Fibroblast of lung (primary cell): ENCODE measurements around the gene SLC18A3. TPM values are rescaled to one million over a fixed set of nuclear protein-coding genes. Genes with fewer than 3 reads are reported as not detected.

Experiments used
- DNase-seq, 2 donors: peaks; one replicate each; pipeline versions ENCODE4 v3.0.0 to v3.0.0-alpha.2; 2010; ENCODE audit warnings: low read depth in 2 of 2
- H2AFZ ChIP-seq: 2 replicates; pipeline ENCODE4 v1.5.1; 2012; ENCODE audit warnings: low read length, control low read depth, inconsistent platforms
- H3K27ac ChIP-seq: 2 replicates; pipeline ENCODE4 v1.5.1; 2011; ENCODE audit warnings: low read length, control low read depth; ENCODE audit not compliant: insufficient read depth
- H3K27me3 ChIP-seq: 2 replicates; pipeline ENCODE4 v1.5.1; 2011; ENCODE audit warnings: mild to moderate bottlenecking, low read length; ENCODE audit not compliant: control insufficient read depth, insufficient read depth
- H3K36me3 ChIP-seq: 2 replicates; pipeline ENCODE4 v1.5.1; 2011; ENCODE audit warnings: low read length; ENCODE audit not compliant: control insufficient read depth, insufficient read depth
- H3K4me1 ChIP-seq: 2 replicates; pipeline ENCODE4 v1.5.1; 2011; ENCODE audit warnings: low read length; ENCODE audit not compliant: control insufficient read depth, insufficient read depth; ENCODE audit errors: extremely low read depth
- H3K4me2 ChIP-seq: 2 replicates; pipeline ENCODE4 v1.5.1; 2011; ENCODE audit warnings: low read length, control low read depth; ENCODE audit not compliant: insufficient read depth; ENCODE audit errors: extremely low read depth
- H3K4me3 ChIP-seq, 4 experiments: fragments of 200-600 bp in 1 of 4; sonication (generic) in 1 of 4; replicated peaks in 1 of 4; 2 replicates each; pipeline ENCODE4 v1.5.1; 2011 to 2016; ENCODE audit warnings: low read length in 4 of 4, low read depth in 3 of 4, mild to moderate bottlenecking in 3 of 4, control low read depth in 2 of 4, inconsistent platforms in 1 of 4, mixed read lengths in 1 of 4; ENCODE audit not compliant: insufficient read depth in 1 of 4; ENCODE audit errors: control extremely low read depth in 1 of 4
- H3K79me2 ChIP-seq: 2 replicates; pipeline ENCODE4 v1.5.1; 2012; ENCODE audit warnings: mild to moderate bottlenecking, low read length, inconsistent platforms; ENCODE audit not compliant: control insufficient read depth, insufficient read depth
- H3K9ac ChIP-seq: 2 replicates; pipeline ENCODE4 v1.5.1; 2011; ENCODE audit warnings: mild to moderate bottlenecking, low read length, control low read depth; ENCODE audit not compliant: insufficient read depth
- H3K9me3 ChIP-seq: 2 replicates; pipeline ENCODE4 v1.5.1; 2012; ENCODE audit warnings: low read depth, low read length; ENCODE audit not compliant: control insufficient read depth, insufficient read depth
- H4K20me1 ChIP-seq: 2 replicates; pipeline ENCODE4 v1.5.1; 2011; ENCODE audit warnings: low read length; ENCODE audit not compliant: control insufficient read depth, insufficient read depth; ENCODE audit errors: extremely low read depth
- CTCF ChIP-seq, 2 donors: IDR thresholded peaks in 1 of 2; conservative IDR thresholded peaks in 1 of 2; 1 replicate in 1 of 2; 2 replicates in 1 of 2; pipeline ENCODE4 v1.5.1; 2011 to 2012; ENCODE audit warnings: low read length in 2 of 2, control low read depth in 1 of 2, inconsistent platforms in 1 of 2, low read depth in 1 of 2, mild to moderate bottlenecking in 1 of 2
- EZH2 ChIP-seq: IDR thresholded peaks from 2 replicates; pipeline ENCODE4 v1.5.1; 2012; ENCODE audit warnings: low read length, control low read depth, mild to moderate bottlenecking; ENCODE audit errors: missing control alignments
- polyA plus RNA-seq, 2 donors: library from polyadenylated mRNA; depleted of rRNA in 1 of 2; stranded (reverse) in 1 of 2; unstranded in 1 of 2; fragments of >200 nt; gene quantifications; 2 replicates each; pipeline ENCODE4 v1.2.1, GENCODE V29; 2011 to 2012; ENCODE audit warnings: missing spikeins in 1 of 2
- total RNA-seq: library from RNA; depleted of rRNA; stranded (reverse); fragments of >200 nt; gene quantifications from 2 replicates; pipeline ENCODE4 v1.2.1, GENCODE V29; 2014

The SLC18A3 gene
- total and polyA plus RNA-seq, 2 donors (not counting 1 experiment from before 2014, with no cell fraction given), result not detected

- no peaks in the 10 kb centered on the region for H4K20me1 ChIP-seq
- H3K4me1 ChIP-seq, result no peaks in the 10 kb centered on the region
- peaks cover 56% of the 10 kb centered on the region for H3K27me3 ChIP-seq
- H3K9me3 ChIP-seq, result no peaks in the 10 kb centered on the region
- H2AFZ ChIP-seq, result no peak within 1 kb of the TSS
- no peak within 1 kb of the TSS for H3K27ac ChIP-seq
- no peak for TF ChIP-seq CTCF (conservative IDR thresholded peaks at IDR 0.05 in 1 of 2, IDR thresholded peaks at IDR 0.05 in 1 of 2; ENCODE audit: low read depth in 1 of 2, low read length in 2 of 2)
- no peaks in the 10 kb centered on the region for H3K79me2 ChIP-seq
- H3K9ac ChIP-seq, result no peak within 1 kb of the TSS
- H3K36me3 ChIP-seq, result no peaks in the 10 kb centered on the region
- DNase-seq, result no peak
- H3K4me2 ChIP-seq, result no peak within 1 kb of the TSS
- no peak within 1 kb of the TSS for H3K4me3 ChIP-seq
Observed at GRCh38 chr10:49613882-49614241, 3.8 kb downstream of the SLC18A3 start, which contains the start of gene CHAT. CHAT (plus strand) TSS chr10:49614037; CDS start chr10:49614190, 153 bp downstream.

- H3K9ac ChIP-seq, result no peak overlapping the region
- no peak for DNase-seq
Observed at GRCh38 chr10:49614242-49615198, 4.4 kb downstream of the SLC18A3 start.

GRCh38 chr10:49615213-49615612 is 5.1 kb downstream of the SLC18A3 start:
- no peaks in the 10 kb centered on the region for H3K9me3 ChIP-seq

More at GRCh38 chr10:49614242-49615198, 4.4 kb downstream of the SLC18A3 start:
- no peaks in the 10 kb centered on the region for H4K20me1 ChIP-seq
- H3K4me2 ChIP-seq, result no peak overlapping the region
- no peak overlapping the region for H3K27ac ChIP-seq
- no peak overlapping the region for H2AFZ ChIP-seq
- no peak overlapping the region for H3K4me3 ChIP-seq
- peaks cover 50% of the 10 kb centered on the region for H3K27me3 ChIP-seq
- H3K9me3 ChIP-seq, result no peaks in the 10 kb centered on the region
- no peaks in the 10 kb centered on the region for H3K36me3 ChIP-seq
- H3K4me1 ChIP-seq, result no peaks in the 10 kb centered on the region
- TF ChIP-seq CTCF (conservative IDR thresholded peaks at IDR 0.05 in 1 of 2, IDR thresholded peaks at IDR 0.05 in 1 of 2; ENCODE audit: low read depth in 1 of 2, low read length in 2 of 2) (no peak), EZH2 (peak; percentile 99)
- no peaks in the 10 kb centered on the region for H3K79me2 ChIP-seq

More at GRCh38 chr10:49615213-49615612, 5.1 kb downstream of the SLC18A3 start:
- Histone ChIP-seq H3K27ac (no peak overlapping the region), H3K4me2 (no peak overlapping the region), H3K27me3 (peaks cover 49% of the 10 kb centered on the region), H4K20me1 (no peaks in the 10 kb centered on the region), H2AFZ (no peak overlapping the region), H3K4me1 (no peaks in the 10 kb centered on the region), H3K4me3 (no peak overlapping the region), H3K9ac (no peak overlapping the region), H3K36me3 (no peaks in the 10 kb centered on the region), H3K79me2 (no peaks in the 10 kb centered on the region)
- TF ChIP-seq CTCF (conservative IDR thresholded peaks at IDR 0.05 in 1 of 2, IDR thresholded peaks at IDR 0.05 in 1 of 2; ENCODE audit: low read depth in 1 of 2, low read length in 2 of 2) (no peak), EZH2 (no peak)
- DNase-seq, result no peak
